AG10803 (cell line): ENCODE measurements around the gene GBE1.
A peak's percentile ranks its signal among the peaks of the same experiment; 100 is the strongest.

Source experiments
- DNase-seq: peaks from one replicate; pipeline ENCODE4 v3.0.0; 2010; ENCODE audit warnings: low read depth
- H3K4me3 ChIP-seq: 2 replicates; pipeline ENCODE4 v1.5.1; 2011; ENCODE audit warnings: mild to moderate bottlenecking, low read length, control low read depth
- TF ChIP-seq, protein P1 (sequence below): conservative IDR thresholded peaks from 2 replicates; pipeline ENCODE4 v1.5.1; 2011; ENCODE audit warnings: mild to moderate bottlenecking, low read length, control low read depth, inconsistent platforms

The GBE1 gene

DNA sequence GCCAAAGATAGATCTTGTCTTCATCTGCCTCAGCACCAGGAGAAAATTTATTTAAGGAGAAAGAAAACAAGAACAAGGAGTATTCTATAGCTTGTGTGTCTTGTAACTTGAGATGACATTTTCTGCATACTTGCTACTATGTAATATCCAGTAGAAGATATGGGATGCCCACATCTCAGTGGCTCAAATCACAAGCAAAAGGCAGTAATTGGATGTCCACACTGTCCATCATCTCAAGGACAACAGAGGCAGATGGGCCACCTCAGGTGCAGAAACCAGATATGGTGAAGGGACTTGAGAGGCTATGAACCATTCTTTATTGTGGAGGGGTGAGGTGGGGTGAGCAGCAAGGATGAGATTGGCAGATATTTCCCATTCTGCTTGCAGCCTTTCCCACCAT, 309.0 kb downstream of the GBE1 start:
- DNase-seq = no peak
- TF ChIP-seq, protein P1, sequence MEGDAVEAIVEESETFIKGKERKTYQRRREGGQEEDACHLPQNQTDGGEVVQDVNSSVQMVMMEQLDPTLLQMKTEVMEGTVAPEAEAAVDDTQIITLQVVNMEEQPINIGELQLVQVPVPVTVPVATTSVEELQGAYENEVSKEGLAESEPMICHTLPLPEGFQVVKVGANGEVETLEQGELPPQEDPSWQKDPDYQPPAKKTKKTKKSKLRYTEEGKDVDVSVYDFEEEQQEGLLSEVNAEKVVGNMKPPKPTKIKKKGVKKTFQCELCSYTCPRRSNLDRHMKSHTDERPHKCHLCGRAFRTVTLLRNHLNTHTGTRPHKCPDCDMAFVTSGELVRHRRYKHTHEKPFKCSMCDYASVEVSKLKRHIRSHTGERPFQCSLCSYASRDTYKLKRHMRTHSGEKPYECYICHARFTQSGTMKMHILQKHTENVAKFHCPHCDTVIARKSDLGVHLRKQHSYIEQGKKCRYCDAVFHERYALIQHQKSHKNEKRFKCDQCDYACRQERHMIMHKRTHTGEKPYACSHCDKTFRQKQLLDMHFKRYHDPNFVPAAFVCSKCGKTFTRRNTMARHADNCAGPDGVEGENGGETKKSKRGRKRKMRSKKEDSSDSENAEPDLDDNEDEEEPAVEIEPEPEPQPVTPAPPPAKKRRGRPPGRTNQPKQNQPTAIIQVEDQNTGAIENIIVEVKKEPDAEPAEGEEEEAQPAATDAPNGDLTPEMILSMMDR = no peak
- H3K4me3 ChIP-seq = no peak overlapping the region

DNA sequence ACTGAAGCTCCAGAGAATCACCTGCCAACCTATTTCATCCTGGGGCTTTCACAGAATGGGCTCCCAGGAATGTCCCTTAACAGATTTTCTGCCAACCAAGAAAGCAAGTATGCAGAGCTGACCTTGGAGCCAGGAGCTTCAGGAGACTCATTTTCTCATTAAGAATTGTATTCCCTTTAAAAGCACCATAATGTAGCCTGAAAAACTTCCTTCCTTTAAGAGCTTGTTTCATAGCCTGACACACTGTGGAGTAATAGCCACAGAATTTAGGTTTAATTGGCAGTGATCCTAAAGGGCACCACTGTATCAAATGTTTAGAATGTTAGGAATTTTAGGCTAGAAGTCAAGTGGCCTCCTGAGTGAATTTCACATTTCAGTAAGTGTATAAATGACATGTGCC, 309.8 kb downstream of the GBE1 start:
- TF ChIP-seq, protein P1 = no peak

DNA sequence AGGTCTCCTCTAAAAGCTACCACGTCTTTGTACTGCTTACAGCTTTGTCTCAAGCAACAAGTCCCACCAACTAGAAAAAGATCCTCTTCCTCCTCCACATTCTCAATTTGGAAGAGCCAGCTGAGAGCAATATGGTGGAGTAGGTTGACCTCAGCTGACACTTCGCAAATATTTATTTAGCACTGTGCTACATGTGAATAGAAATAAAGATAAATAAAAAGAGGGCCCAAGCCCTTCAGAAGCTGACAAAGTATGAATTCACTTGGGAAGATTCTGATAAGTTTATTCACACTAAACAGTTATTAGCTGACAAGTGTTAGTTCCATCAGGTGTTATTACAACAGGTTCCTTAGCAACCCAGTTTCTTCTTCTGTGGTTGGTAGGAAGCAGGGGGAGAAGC, 310.3 kb downstream of the GBE1 start:
- no peak for DNase-seq
- TF ChIP-seq, protein P1 = no peak

More for the DNA sequence above, 309.8 kb downstream of the GBE1 start:
- H3K4me3 ChIP-seq = no peak overlapping the region
- peak; percentile 83 for DNase-seq

DNA sequence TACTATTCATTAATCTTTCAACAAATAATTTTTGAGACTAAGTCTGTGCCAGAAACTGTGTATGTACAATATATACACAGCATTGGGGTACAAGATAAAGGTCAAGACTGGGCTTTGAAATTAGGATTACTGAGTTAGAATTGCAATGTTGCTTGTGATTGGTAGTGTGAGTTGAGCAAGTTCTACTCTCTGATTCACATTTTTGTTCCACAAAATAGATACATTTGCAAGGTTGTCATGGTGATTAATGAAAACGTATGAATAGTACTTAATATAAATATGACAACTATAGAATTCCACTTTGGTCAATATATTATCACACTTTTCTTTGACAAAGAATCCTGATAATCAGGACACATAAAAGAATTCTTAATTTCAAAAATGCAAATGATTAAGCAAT, 314.6 kb downstream of the GBE1 start:
- TF ChIP-seq, protein P1 = no peak
- no peak for DNase-seq
- no peak overlapping the region for H3K4me3 ChIP-seq

More for the DNA sequence above, 310.3 kb downstream of the GBE1 start:
- H3K4me3 ChIP-seq = no peak overlapping the region

DNA sequence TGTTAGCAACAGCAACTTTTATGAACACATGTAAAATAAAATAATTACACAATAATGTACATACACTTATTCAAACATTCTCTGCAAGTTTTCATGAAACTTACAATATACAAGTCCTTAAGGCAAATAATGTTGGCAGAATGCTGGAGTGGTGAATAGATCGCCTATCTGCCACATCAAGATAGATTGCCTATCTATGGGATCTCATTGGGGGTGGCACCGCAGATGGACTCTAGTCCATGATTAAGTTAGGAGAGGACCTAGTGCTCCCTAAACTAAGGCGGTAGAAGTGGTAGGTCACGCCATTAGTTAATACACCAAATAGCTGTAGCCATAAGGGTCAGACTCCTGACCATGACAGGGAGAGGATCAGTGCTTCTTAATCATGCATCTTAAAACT, 315.7 kb downstream of the GBE1 start:
- no peak overlapping the region for H3K4me3 ChIP-seq
- no peak for DNase-seq
- TF ChIP-seq, protein P1 = no peak

DNA sequence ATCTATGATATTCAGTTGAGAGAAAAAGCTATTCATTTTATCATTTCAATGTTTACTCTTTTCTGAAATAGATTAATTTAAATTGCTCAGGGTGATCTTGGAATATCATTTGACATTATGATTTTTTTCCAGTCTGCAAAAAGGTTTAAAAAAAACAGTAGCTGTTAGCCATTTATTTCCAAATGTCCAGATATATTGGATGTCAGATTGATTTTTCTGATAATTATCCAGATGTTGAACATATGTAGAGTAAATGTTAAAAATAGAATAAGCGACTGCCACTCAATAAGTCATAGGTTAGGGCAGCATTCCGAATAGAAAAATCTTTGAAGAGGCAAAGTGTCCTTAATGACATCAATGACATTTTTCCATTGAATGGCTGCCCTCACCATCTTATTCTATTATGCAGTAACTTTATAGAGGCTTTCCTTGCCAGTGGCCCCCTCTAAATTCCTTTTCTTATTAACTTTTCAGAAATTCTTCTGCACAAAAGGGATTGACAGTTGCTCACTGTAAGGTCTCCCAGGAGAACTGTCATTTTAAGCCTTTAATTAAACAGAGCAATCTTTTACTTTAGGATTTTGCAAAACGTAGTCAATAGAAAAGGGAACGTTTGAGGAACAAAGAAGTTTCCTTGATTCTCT, 316.5 kb downstream of the GBE1 start:
- TF ChIP-seq, protein P1 = no peak
- DNase-seq = no peak
- no peak overlapping the region for H3K4me3 ChIP-seq

DNA sequence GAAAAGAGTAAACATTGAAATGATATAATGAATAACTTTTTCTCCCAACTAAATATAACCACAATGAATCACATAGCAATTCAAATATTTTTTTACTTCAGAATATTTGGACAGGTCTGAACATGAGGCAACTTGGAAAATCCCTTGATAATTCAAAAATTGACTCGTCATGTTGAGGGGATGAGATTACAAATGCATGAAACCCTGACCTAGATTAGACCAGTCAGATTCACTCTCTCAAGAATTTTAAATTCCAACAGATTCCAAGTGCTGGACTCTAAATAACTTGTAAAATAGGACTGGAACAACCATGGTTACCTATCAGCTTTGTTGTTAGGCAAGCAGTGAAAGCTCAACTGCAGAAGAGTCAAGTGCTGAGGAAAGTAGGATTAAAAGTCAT, 317.5 kb downstream of the GBE1 start:
- TF ChIP-seq, protein P1 = no peak
- DNase-seq = peak; percentile 86
- no peak overlapping the region for H3K4me3 ChIP-seq
